Esophagus muscularis mucosa (tissue), 4 donors: ENCODE measurements around the gene TMEM61. TPM values are rescaled to one million over a fixed set of nuclear protein-coding genes. Genes with fewer than 3 reads are reported as not detected.
A peak's percentile ranks its signal among the peaks of the same experiment; 100 is the strongest.
"Not testable (repeated sequence)": the region's sequence is repeated elsewhere in the genome, so short reads cannot be mapped to it uniquely, and the experiment has no call there.

Source experiments
- DNase-seq: peaks from one replicate; pipeline ENCODE4 v3.0.0-alpha.2; 2017; ENCODE audit errors: extremely low spot score
- H3K27ac ChIP-seq, 4 donors: fragments of 200-600 bp; sonication (generic); replicated peaks in 1 of 4; 1 replicate in 3 of 4; 2 replicates in 1 of 4; pipeline ENCODE4 v1.5.1; 2016 to 2019; ENCODE audit warnings: mild to moderate bottlenecking in 1 of 4
- H3K27me3 ChIP-seq, 4 donors: fragments of 200-600 bp; sonication (generic); one replicate each; pipeline versions ENCODE4 v1.5.1 to v1.6.0; 2016 to 2019
- H3K36me3 ChIP-seq, 4 donors: fragments of 200-600 bp; sonication (generic); one replicate each; pipeline ENCODE4 v1.5.1; 2016 to 2019
- H3K4me1 ChIP-seq, 4 donors: fragments of 200-600 bp; sonication (generic); one replicate each; pipeline ENCODE4 v1.5.1; 2016 to 2019
- H3K4me3 ChIP-seq, 4 donors: fragments of 200-600 bp; sonication (generic); 1 replicate in 2 of 4; 2 replicates in 2 of 4; pipeline ENCODE4 v1.5.1; 2016 to 2019; ENCODE audit warnings: mild to moderate bottlenecking in 4 of 4, moderate library complexity in 1 of 4
- H3K9me3 ChIP-seq, 4 donors: fragments of 200-600 bp; sonication (generic); 1 replicate in 3 of 4; 2 replicates in 1 of 4; pipeline ENCODE4 v1.5.1; 2016 to 2019
- CTCF ChIP-seq, 3 experiments: fragments of 200-600 bp in 2 of 3; fragments of 450-650 bp in 1 of 3; sonication (generic) in 2 of 3; IDR thresholded peaks; one replicate each; pipeline ENCODE4 v1.5.1; 2017 to 2019; ENCODE audit warnings: antibody characterized with exemption in 3 of 3, mild to moderate bottlenecking in 2 of 3, moderate library complexity in 1 of 3
- EP300 ChIP-seq: sonication (generic); formaldehyde crosslinking; IDR thresholded peaks from one replicate; pipeline ENCODE4 v1.6.1; 2017; ENCODE audit warnings: antibody characterized with exemption
- POLR2A ChIP-seq: fragments of 450-650 bp; IDR thresholded peaks from one replicate; pipeline ENCODE4 v1.6.1; 2017; ENCODE audit warnings: antibody characterized with exemption, moderate library complexity, mild to moderate bottlenecking, low read depth
- POLR2AphosphoS5 ChIP-seq, 2 donors: sonication (generic); formaldehyde crosslinking; IDR thresholded peaks; one replicate each; pipeline ENCODE4 v1.6.1; 2017; ENCODE audit warnings: antibody characterized with exemption in 2 of 2
- WGBS: methylation state at CpG from one replicate; pipeline ENCODE4 v1.1.5; 2018; 5-methylcytosine and 5-hydroxymethylcytosine counted together
- intact Hi-C: fragments of 100-400 bp; cut with DNase I; formaldehyde crosslinking; loops from one replicate; pipeline ENCODE4 v1.15.1; 2023
- total RNA-seq, 4 donors: library from RNA; depleted of rRNA; stranded (reverse); fragments of >200 nt; gene quantifications; one replicate each; pipeline versions ENCODE4 v1.1.0 to v1.2.1, GENCODE V29; 2016

Gene TMEM61
- total RNA-seq = 1 to 10 TPM in 1 of 4 donors, under 1 TPM in 2, not detected in 1; 0.66 to 2.5 (median 0.84) TPM

- H3K27ac ChIP-seq = peak within 1 kb of the TSS in 1 of 4 donors; percentile 34
- no peaks in the 10 kb centered on the region for H3K9me3 ChIP-seq
- intact Hi-C loops = no loop called here
- no peak for TF ChIP-seq POLR2A
- no peak for TF ChIP-seq EP300
- TF ChIP-seq POLR2AphosphoS5 (IDR thresholded peaks at IDR 0.05) = no peak
- TF ChIP-seq CTCF (IDR thresholded peaks at IDR 0.05) = no peak
- peaks cover 0 to 68% (median 8%) of the 10 kb centered on the region in 4 donors for H3K27me3 ChIP-seq
- DNase-seq = no peak
- H3K4me1 ChIP-seq = peaks cover 0 to 16% (median 14%) of the 10 kb centered on the region in 4 donors
- H3K4me3 ChIP-seq = peak within 1 kb of the TSS; percentile 52 to 64 (median 58)
- WGBS = 31% methylated on average over 15 of the region's 69 CpGs
- H3K36me3 ChIP-seq = no peaks in the 10 kb centered on the region
Measured at GRCh38 chr1:54980528-54981241, at the start of gene TMEM61. Gene TMEM61 (plus strand): TSS chr1:54980628. CDS start chr1:54981066, 438 bp downstream.

DNA sequence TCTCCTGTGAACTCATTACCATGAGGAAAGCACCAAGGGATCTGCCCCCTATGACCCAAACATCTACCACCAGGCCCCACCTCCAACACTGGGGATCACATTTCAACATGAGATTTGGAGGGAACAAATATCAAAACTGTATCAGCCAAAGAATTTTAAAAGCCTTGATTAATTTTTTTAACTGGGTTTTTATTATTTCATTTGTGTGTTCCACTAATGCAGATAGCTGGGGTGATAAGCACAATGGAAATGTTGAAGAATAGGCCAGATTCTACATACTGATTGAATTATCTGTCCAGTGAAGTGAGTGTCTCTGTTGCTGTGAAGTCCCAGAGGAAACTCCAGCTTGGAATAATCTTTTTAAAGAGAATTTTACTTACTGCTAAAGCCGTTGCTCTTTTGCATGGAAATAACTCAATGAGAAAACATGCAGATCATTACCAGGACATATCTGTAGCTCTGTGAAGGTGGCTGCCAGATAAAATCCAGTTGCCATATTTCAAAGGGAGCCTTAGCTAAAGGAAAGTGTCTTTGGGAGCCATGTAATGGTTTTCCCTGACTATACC lies 49.1 kb upstream of the TMEM61 start:
- intact Hi-C loops = no loop called here
- Histone ChIP-seq H3K27me3 (no peaks in the 10 kb centered on the region), H3K27ac (no peak overlapping the region), H3K4me1 (peaks cover 9 to 16% (median 14%) of the 10 kb centered on the region in 4 donors), H3K9me3 (no peaks in the 10 kb centered on the region), H3K4me3 (no peak overlapping the region), H3K36me3 (no peaks in the 10 kb centered on the region)
- TF ChIP-seq CTCF (IDR thresholded peaks at IDR 0.05) (no peak), POLR2A (no peak), EP300 (no peak), POLR2AphosphoS5 (IDR thresholded peaks at IDR 0.05) (no peak)
- no peak for DNase-seq
- 76% methylated on average over 1 of the region's 1 CpG for WGBS

DNA sequence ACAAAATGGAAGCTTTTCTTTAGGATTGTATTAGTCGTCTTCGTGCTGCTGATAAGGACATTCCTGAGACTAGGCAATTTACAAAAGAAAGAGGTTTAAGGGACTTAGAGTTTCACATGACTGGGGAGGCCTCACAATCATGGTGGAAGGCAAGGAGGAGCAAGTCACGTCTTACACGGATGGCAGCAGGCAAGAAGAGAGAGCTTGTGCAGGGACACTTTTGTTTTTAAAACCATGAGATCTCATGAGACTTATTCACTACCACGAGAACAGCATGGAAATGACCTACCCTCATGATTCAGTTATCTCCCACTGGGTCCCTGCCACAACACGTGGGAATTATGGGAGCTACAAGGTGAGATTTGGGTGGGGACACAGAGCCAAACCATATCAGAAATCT lies 46.3 kb upstream of the TMEM61 start:
- H3K27ac ChIP-seq, H3K4me1 ChIP-seq, DNase-seq, H3K4me3 ChIP-seq, H3K27me3 ChIP-seq, H3K9me3 ChIP-seq, H3K36me3 ChIP-seq, intact Hi-C loops: not testable (repeated sequence)
- WGBS = 90% methylated on average over 6 of the region's 6 CpGs

- Histone ChIP-seq H3K27ac (no peak overlapping the region), H3K4me3 (no peak overlapping the region), H3K27me3 (peaks cover 0 to 5% (median 0%) of the 10 kb centered on the region in 4 donors), H3K36me3 (no peaks in the 10 kb centered on the region), H3K9me3 (no peaks in the 10 kb centered on the region), H3K4me1 (no peaks in the 10 kb centered on the region)
- no peak for TF ChIP-seq CTCF (IDR thresholded peaks at IDR 0.05)
- TF ChIP-seq EP300 = no peak
- TF ChIP-seq POLR2AphosphoS5 (IDR thresholded peaks at IDR 0.05) = no peak
- TF ChIP-seq POLR2A = no peak
- intact Hi-C loops = no loop called here
- DNase-seq = no peak
Measured at GRCh38 chr1:54934869-54935268, 45.6 kb upstream of the TMEM61 start.

- Histone ChIP-seq H3K27me3 (peaks cover 0 to 5% (median 0%) of the 10 kb centered on the region in 4 donors), H3K4me3 (no peak overlapping the region), H3K36me3 (no peaks in the 10 kb centered on the region), H3K27ac (no peak overlapping the region), H3K4me1 (no peaks in the 10 kb centered on the region), H3K9me3 (no peaks in the 10 kb centered on the region)
- 93% methylated on average over 4 of the region's 4 CpGs for WGBS
- DNase-seq = no peak
- intact Hi-C loops = no loop called here
- TF ChIP-seq EP300 (no peak), POLR2AphosphoS5 (IDR thresholded peaks at IDR 0.05) (no peak), POLR2A (no peak), CTCF (IDR thresholded peaks at IDR 0.05) (no peak)
Measured at GRCh38 chr1:54936791-54937190, 43.6 kb upstream of the TMEM61 start.
